ENCODE measurements around the gene MSGN1.

The MSGN1 gene, protein sequence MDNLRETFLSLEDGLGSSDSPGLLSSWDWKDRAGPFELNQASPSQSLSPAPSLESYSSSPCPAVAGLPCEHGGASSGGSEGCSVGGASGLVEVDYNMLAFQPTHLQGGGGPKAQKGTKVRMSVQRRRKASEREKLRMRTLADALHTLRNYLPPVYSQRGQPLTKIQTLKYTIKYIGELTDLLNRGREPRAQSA

DNA sequence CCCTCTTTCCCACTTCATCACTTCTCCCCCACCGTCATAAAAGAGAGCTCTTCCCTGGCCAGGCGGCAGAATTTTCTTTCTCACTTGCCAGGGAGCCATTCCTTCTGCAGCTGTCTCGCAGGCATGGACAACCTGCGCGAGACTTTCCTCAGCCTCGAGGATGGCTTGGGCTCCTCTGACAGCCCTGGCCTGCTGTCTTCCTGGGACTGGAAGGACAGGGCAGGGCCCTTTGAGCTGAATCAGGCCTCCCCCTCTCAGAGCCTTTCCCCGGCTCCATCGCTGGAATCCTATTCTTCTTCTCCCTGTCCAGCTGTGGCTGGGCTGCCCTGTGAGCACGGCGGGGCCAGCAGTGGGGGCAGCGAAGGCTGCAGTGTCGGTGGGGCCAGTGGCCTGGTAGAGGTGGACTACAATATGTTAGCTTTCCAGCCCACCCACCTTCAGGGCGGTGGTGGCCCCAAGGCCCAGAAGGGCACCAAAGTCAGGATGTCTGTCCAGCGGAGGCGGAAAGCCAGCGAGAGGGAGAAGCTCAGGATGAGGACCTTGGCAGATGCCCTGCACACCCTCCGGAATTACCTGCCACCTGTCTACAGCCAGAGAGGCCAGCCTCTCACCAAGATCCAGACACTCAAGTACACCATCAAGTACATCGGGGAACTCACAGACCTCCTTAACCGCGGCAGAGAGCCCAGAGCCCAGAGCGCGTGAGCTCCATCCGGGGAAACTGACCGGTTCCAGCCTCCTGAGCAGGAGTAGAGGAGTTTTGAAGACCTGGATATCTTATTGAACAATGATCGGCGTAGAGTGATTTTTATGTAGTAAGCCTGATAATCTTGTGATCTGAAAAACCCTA lies at the start of gene MSGN1:
Gene MSGN1, plus strand, starts transcription at position 65 of the 850 bp plus-strand sequence. Its CDS starts 59 bp downstream, at position 124.
- TF ChIP-seq, protein P1, sequence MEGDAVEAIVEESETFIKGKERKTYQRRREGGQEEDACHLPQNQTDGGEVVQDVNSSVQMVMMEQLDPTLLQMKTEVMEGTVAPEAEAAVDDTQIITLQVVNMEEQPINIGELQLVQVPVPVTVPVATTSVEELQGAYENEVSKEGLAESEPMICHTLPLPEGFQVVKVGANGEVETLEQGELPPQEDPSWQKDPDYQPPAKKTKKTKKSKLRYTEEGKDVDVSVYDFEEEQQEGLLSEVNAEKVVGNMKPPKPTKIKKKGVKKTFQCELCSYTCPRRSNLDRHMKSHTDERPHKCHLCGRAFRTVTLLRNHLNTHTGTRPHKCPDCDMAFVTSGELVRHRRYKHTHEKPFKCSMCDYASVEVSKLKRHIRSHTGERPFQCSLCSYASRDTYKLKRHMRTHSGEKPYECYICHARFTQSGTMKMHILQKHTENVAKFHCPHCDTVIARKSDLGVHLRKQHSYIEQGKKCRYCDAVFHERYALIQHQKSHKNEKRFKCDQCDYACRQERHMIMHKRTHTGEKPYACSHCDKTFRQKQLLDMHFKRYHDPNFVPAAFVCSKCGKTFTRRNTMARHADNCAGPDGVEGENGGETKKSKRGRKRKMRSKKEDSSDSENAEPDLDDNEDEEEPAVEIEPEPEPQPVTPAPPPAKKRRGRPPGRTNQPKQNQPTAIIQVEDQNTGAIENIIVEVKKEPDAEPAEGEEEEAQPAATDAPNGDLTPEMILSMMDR (IDR thresholded peaks at IDR 0.05; ENCODE audit: borderline replicate concordance, insufficient read depth, low read depth, low read length) = no peak
- H3K4me3 ChIP-seq (ENCODE audit: low read depth, low read length) = no peak within 1 kb of the TSS

DNA sequence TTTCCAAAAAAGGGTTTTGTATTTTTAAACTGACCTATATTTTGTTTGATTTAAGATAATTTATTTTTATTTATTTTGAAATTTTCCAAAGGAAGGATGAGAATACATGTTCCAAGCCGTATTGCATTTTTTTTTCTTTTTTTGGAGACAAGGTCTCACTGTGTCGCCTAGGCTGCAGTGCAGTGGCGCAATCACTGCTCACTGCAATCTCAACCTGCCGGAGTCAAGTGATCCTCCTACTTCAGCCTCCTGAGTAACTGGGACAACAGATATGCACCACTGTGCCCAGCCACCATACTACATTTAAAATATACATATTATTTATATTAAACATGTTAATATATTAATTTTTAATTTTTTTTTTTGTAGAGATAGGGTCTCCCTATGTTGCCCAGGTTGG lies 47.4 kb upstream of the MSGN1 start:
- TF ChIP-seq, protein P1 (IDR thresholded peaks at IDR 0.05; ENCODE audit: borderline replicate concordance, insufficient read depth, low read depth, low read length) = no peak
- no peak overlapping the region for H3K4me3 ChIP-seq (ENCODE audit: low read depth, low read length)

DNA sequence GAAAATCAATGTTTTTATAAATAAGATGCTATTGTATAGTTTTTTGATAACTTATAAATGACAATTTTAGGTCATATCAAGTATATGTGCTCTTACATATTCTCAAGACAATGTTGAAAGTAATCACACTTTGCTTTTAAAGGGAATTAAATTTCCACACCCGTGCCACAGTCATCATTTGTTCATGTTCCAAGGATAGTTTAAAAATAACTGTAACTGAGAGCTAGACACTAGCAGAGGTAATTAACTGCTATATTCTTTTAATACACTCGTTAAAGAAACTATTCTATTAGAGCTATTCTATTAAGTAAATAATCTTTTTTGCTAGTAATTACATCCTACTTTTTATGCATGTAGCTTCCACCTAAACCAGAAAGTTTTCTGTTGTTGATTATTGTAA lies 44.3 kb upstream of the MSGN1 start:
- H3K4me3 ChIP-seq (ENCODE audit: low read depth, low read length) = no peak overlapping the region
- TF ChIP-seq, protein P1 (IDR thresholded peaks at IDR 0.05; ENCODE audit: borderline replicate concordance, insufficient read depth, low read depth, low read length) = no peak

DNA sequence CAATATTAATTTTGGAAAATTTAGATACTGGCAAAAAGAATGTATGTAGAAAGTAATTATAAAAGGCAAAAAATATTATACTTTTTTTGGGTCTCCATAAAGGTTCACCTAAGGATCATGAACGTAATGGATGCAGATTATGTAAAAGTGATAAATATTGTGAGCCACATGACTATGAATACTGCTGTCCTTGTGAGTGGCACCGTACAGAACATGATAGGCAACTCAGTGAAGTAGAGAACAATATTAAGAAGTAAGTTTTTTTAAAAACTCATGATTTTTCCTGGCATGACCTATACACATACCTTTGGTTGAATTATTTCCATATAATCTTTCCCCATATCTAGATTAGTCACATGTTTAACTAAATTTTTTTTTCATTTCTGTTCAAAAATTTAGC lies 43.7 kb upstream of the MSGN1 start:
- TF ChIP-seq, protein P1 (IDR thresholded peaks at IDR 0.05; ENCODE audit: borderline replicate concordance, insufficient read depth, low read depth, low read length) = no peak
- H3K4me3 ChIP-seq (ENCODE audit: low read depth, low read length) = no peak overlapping the region

DNA sequence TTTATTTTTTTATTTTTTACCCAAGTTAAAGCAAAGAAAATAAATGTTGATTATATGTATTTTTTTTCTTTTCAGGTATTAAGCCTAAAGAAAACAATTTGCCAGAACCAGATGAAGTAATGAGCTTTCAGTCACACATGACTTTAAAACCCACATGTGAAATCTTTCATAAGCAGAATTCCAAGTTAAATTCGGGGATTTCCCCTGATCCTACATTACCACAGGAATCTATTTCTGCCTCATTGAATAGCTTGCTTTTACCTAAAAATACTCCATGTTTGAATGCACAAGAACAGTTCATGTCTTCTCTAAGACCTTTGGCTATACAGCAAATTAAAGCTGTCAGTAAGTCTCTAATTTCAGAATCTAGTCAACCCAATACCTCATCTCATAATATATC lies 35.7 kb upstream of the MSGN1 start:
- H3K4me3 ChIP-seq (ENCODE audit: low read depth, low read length) = no peak overlapping the region
- TF ChIP-seq, protein P1 (IDR thresholded peaks at IDR 0.05; ENCODE audit: borderline replicate concordance, insufficient read depth, low read depth, low read length) = no peak

DNA sequence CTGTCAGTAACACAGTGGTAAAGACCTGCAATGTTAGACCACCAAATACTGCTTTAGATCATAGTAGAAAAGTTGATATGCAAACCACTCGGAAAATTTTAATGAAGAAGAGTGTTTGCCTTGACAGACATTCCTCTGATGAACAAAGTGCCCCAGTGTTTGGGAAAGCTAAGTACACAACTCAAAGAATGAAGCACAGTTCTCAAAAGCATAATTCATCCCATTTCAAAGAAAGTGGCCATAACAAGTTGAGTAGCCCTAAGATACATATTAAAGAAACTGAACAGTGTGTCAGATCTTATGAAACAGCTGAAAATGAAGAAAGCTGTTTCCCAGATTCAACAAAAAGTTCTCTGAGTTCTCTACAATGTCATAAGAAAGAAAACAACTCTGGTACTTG lies 34.8 kb upstream of the MSGN1 start:
- no peak overlapping the region for H3K4me3 ChIP-seq (ENCODE audit: low read depth, low read length)
- TF ChIP-seq, protein P1 (IDR thresholded peaks at IDR 0.05; ENCODE audit: borderline replicate concordance, insufficient read depth, low read depth, low read length) = no peak

DNA sequence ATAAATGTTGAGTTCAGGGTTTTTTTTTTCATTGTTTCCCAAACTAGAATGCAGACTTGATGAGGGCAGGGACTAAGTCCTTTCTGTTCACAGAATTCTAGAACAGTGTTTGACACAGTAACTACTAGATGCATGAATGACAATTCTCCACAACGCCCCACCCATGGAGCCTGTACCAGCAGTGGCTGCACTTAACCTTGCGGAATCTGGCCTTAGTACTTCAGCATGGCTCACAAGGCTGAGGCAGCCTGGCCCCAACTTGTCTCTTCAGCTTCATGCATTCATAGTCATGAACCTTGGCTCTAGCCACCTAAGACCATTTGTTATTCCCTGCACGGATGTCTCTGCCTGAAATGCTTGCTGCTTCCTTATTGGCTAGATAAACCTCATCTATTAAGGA lies 29.5 kb upstream of the MSGN1 start:
- TF ChIP-seq, protein P1 (IDR thresholded peaks at IDR 0.05; ENCODE audit: borderline replicate concordance, insufficient read depth, low read depth, low read length) = no peak
- no peak overlapping the region for H3K4me3 ChIP-seq (ENCODE audit: low read depth, low read length)
